Fibroblast of villous mesenchyme (primary cell): ENCODE results near the gene ACOT2. TPM values are rescaled to one million over a fixed set of nuclear protein-coding genes. Genes with fewer than 3 reads are reported as not detected.
A peak's percentile ranks its signal among the peaks of the same experiment; 100 is the strongest.

Source experiments
- DNase-seq: peaks from one replicate; pipeline ENCODE4 v3.0.0-alpha.2; 2010; ENCODE audit warnings: low read depth
- H3K4me3 ChIP-seq: 2 replicates; pipeline ENCODE4 v1.5.1; 2011; ENCODE audit warnings: low read depth, mild to moderate bottlenecking, low read length
- total RNA-seq: library from RNA; depleted of rRNA; stranded (reverse); fragments of >200 nt; gene quantifications from 2 replicates; pipeline ENCODE4 v1.2.3, GENCODE V29; 2012
- TF ChIP-seq, protein P1 (sequence below): IDR thresholded peaks from 2 replicates; pipeline ENCODE4 v1.5.1; 2012; ENCODE audit warnings: low read depth, mild to moderate bottlenecking, low read length; ENCODE audit not compliant: insufficient read depth

The ACOT2 gene
- total RNA-seq, 1 donor: 26.8 TPM

- TF ChIP-seq, protein P1, sequence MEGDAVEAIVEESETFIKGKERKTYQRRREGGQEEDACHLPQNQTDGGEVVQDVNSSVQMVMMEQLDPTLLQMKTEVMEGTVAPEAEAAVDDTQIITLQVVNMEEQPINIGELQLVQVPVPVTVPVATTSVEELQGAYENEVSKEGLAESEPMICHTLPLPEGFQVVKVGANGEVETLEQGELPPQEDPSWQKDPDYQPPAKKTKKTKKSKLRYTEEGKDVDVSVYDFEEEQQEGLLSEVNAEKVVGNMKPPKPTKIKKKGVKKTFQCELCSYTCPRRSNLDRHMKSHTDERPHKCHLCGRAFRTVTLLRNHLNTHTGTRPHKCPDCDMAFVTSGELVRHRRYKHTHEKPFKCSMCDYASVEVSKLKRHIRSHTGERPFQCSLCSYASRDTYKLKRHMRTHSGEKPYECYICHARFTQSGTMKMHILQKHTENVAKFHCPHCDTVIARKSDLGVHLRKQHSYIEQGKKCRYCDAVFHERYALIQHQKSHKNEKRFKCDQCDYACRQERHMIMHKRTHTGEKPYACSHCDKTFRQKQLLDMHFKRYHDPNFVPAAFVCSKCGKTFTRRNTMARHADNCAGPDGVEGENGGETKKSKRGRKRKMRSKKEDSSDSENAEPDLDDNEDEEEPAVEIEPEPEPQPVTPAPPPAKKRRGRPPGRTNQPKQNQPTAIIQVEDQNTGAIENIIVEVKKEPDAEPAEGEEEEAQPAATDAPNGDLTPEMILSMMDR: no peak
- peak; percentile 18 for DNase-seq
Observed at GRCh38 chr14:73610687-73611086, 41.7 kb downstream of the ACOT2 start.

GRCh38 chr14:73612339-73613045, 43.5 kb downstream of the ACOT2 start, which contains the start of gene ACOT6:
Gene ACOT6, plus strand, starts transcription at chr14:73612517. Its CDS starts 55 bp downstream, at chr14:73612572.
- TF ChIP-seq, protein P1: no peak
- H3K4me3 ChIP-seq: peak within 1 kb of the TSS; percentile 66
- DNase-seq: peak; percentile 73

More at GRCh38 chr14:73610687-73611086, 41.7 kb downstream of the ACOT2 start:
- H3K4me3 ChIP-seq: no peak overlapping the region

DNA sequence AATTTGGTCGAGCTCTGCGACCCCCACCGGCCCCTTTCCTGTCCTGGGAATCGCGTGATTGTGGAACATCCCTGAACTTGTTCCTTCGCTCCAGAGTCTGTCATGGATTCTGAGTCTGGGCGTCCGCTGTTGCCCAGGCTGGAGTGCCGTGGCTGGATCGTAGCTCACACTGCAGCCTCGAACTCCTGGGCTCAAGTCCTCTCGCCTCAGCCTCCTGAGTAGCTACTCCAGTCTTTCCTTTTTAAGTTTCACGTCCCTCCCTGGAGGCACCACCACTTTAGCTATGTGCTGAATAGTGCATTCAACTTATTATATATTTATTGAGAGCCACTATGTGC, 44.0 kb downstream of the ACOT2 start:
- no peak for DNase-seq

DNA sequence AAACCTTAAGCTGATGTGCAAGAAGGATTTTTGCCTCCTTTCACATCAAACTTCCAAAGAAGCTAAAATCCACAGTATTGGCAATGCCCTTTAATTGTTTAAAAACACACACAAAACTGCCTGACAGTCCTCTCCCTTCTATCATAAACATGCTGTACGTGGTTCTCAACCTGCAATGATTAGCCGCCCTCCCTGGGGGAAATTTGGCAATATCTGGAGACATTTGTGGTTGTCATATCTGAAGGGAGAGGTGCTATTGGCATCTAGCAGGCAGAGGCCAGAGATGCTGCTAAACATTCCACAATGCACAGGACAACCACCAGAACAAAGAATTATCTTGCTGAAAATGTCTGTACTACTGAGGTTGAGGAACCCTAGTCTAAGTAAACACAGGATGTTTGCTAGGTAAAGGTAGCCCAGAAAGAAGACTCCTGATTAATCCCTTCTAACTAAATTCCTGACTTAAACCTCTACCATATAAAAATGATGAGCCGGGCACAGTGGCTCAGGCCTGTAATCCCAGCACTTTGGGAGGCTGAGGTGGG, 44.5 kb downstream of the ACOT2 start:
- TF ChIP-seq, protein P1: no peak
- no peak for DNase-seq
- H3K4me3 ChIP-seq: peak overlapping the region; percentile 66

More for the DNA sequence above, 44.0 kb downstream of the ACOT2 start:
- peak overlapping the region; percentile 66 for H3K4me3 ChIP-seq
- TF ChIP-seq, protein P1: no peak

DNA sequence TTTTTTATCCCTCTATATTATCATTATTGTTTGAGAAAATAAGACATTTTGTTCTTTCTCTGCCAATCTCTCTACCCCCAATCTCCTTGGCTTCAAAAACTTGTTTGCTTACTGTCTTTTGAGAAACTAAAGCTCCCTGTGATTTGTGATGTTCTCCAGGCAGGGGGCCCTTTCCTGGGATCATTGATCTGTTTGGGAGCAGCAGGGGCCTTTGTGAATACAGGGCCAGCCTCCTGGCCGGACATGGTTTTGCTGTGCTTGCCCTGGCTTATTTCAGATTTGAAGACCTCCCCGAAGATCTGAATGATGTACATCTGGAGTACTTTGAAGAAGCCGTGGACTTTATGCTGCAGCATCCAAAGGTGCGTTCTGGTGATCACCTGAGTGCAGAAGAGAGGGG, 47.8 kb downstream of the ACOT2 start:
- no peak for DNase-seq
- no peak overlapping the region for H3K4me3 ChIP-seq
- TF ChIP-seq, protein P1: no peak

DNA sequence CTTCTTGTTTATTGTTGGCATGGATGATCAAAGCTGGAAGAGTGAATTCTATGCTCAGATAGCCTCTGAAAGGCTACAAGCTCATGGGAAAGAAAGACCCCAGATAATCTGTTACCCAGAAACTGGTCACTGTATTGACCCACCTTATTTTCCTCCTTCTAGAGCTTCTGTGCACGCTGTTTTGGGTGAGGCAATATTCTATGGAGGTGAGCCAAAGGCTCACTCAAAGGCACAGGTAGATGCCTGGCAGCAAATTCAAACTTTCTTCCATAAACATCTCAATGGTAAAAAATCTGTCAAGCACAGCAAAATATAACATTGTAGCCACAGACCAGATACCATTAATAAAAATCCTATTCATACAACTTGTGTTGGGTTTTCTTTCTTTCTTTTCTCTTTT, 50.5 kb downstream of the ACOT2 start:
- no peak for DNase-seq
- TF ChIP-seq, protein P1: no peak
- no peak overlapping the region for H3K4me3 ChIP-seq
